SIG-M5 treated with dmso at 0.1 percent for 504 hours (cell line): ENCODE data around the gene ANXA3.
A peak's percentile ranks its signal among the peaks of the same experiment; 100 is the strongest.
"Not testable (repeated sequence)": the region's sequence is repeated elsewhere in the genome, so short reads cannot be mapped to it uniquely, and the experiment has no call there.

Experiments
- DNase-seq: peaks from one replicate; lab custom pipeline; 2025; ENCODE audit not compliant: unreplicated experiment; lab: John Stamatoyannopoulos, UW

ANXA3 gene

DNA sequence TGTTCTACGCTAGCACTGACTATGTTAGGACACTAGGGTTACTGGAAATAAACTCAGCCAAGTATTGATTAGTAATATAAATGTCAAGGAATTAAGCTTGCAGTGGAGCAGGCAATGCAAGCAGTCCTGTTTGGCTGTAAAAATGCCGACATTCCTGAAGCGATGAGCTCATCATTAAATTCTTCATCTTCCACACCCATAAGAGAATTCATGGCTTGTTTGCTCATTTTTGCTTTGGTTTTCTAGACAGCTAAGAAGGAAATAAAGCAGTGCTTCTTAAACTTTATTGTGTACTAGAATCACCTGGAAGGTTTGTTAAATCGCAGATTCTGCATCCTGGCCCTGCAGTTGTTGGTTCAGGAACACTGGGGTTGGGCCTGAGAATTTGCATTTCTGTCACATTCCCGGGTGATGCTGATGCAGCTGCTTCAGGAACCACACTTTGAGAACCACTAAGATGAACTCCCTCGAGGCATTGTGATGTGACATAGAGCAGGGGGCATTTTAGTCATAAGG is 17.8 kb downstream of the ANXA3 start:
- DNase-seq, result peak; percentile 16

DNA sequence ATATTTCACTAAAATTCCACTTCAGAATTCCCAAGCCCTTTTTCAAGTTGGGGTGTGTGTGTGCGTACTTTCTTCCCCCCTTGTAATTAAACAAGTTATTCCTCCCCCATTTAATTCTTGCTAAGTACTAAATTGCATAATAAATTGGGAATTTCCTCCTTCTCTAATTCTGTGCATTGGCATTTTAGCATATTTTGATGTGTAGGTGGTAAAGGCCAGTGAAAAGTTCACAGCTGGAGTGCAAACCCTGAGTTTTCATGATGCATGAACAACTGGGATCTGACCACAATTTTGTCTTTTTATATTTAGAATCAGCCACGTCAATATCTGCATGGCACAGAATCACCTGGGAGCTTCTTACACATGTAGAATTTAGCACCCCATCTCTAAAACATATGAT is 18.5 kb downstream of the ANXA3 start:
- no peak for DNase-seq

DNA sequence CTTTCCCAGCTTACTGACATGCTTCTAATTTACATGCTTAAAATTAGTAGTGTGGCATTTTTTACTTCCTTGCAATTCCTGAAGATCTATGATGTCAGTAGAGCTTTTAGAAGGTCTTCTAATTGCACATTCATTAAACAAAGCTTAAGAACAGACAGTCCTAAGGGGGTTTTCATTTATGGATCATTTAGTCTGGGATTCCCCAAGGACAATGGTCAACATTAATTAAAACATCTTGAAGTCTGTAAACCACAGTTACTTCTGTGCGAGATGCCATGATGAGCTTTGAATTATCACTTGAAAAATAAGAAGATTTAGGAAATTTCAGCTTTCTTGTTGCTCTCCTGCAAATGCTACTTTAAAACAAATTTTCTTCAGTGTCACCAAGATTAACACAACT is 20.2 kb downstream of the ANXA3 start:
- DNase-seq, result no peak

DNA sequence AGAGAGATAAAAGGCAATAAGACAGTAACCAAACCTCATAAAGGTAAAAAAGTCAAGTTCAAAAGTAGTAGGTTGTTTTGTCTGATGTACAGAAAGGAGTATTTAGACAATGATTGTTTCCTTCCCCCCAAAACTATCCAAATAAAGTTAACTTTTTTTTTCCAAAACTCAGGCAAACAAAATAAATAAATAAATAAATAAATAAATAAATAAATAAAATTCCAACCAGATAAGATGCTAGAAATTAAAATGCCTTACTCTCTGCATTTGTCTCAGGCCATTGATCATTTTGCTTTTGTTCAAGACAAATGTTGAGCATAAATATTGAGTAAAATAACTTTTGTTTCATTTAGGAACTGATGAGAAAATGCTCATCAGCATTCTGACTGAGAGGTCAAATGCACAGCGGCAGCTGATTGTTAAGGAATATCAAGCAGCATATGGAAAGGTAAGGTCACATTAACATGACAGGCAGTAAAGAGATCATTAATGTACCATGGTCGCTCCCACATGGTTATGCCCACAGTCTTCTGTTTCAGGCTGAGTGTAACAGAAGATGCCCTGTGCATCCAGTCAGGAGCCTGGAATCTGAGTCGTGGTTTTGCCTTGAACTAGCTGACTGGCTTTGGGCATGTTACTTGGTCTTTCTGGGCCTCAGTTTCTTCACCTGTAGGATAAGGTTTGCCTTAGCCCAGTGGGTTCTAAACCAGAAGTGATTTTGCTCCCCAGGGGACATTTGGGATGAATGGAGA is 27.3 kb downstream of the ANXA3 start:
- DNase-seq, result no peak

DNA sequence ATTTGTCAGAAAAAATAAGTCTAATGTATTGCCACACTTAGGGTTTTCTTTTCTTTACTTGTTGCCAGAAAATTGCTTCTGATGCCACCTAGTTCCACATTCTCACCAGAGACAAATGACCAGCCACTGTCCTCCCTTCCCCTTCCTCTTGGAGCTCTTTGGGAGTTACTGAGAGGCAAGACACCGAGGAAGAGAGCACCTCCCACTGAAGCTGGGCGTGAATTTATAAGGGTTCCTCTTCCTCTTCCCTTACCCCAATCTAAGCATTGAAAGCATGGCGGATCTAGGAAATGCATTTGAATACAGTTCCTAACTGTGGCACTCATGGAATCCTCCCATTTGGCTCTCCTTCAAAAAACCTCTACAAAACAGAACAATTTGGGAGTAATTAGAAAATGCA is 30.0 kb downstream of the ANXA3 start:
- DNase-seq, result no peak

DNA sequence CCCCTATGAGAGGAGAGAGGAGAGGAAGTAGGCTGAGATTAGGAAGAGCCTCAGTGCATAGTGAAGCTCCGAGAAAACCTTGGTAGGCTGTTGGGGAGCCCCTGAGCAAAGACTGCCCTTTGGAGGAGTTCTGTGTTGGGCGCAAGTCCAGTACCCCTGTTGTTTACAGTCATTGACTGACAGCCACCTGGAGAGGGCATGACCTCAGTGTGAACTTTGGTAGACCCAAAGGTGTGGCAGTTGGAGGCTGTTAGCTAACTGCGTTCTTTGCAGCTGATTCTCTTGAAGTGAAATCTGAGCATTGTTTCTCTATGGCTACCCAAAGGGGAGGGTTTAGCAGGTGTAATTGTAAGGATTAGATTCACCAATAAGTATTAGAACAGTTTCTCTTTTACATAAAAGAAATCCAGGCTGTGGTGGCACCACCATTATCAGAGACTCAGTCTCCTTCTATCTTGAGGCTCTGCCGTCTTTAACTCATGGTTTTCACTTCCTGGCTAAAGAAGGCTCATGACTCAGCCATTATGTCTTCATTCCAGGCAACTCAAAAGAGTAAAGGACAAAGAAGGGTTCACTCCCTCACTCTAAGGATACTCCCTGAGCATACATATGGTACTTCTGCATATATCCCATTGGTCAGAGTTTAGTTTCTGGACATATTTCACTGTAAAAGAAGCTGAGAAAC is 33.4 kb downstream of the ANXA3 start:
- no peak for DNase-seq

DNA sequence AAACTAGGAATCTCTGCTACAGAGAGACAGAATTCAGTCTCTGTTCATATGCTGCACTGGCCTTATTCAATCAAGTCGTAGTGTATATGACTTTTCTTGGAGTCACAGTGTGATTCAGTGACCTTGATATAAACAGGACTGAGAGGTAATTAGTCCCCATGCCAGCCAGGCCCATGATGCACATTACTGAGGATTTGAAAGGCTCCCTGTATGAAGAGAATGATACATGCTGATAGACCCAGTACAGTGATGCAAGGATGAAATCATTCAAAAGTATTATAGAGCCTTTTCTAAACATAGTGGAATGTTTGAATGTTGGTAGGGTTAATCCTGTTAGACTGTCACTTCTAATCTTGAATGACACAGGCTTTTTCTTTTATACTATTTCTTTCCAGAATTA is 34.1 kb downstream of the ANXA3 start:
- no peak for DNase-seq

DNA sequence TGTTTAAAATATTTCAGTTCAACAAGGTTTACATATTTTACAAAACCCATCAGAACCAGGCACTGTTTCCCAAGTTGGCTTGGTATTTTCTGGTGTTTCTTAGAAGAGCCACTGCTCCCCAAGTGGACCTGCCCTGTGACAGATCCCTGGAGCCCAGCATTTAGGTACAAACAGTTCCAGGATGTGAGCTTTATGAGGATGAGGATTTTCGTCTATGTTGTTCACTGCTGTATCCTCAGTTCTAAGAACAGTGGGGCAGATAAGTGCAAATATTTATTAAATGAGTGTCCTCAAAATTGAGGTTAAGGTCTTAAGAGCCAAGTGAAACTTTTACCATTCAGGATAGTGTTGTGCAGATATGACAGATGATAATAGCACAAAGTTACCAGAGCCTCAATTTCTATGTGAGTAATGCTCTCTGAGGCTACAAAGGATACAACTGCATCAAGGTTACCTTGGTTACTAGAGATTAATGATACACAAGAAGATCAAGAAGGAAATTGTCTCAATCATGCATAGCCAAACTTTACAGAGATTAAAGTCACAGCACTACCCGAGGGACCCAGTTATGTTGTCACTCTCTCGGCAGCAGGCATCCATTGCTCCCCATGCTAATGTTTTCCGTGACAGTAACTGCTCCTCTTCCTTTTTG is 37.5 kb downstream of the ANXA3 start:
- DNase-seq, result no peak

DNA sequence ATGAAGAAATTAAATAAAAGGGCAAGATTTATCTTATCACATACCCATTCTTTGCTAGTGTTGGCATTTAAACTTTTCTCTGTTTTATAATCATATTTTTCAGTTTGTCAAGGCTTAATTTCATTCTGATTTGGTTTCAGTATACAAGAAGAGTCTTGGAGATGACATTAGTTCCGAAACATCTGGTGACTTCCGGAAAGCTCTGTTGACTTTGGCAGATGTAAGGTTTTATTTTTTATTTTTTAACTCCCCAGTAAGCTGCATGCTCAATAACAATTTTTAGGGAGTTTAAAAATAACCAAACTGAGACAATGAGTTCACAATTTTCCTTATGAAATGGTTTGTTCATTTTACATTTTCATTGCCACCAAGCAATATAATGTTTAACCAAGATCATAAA is 39.8 kb downstream of the ANXA3 start:
- no peak for DNase-seq

DNA sequence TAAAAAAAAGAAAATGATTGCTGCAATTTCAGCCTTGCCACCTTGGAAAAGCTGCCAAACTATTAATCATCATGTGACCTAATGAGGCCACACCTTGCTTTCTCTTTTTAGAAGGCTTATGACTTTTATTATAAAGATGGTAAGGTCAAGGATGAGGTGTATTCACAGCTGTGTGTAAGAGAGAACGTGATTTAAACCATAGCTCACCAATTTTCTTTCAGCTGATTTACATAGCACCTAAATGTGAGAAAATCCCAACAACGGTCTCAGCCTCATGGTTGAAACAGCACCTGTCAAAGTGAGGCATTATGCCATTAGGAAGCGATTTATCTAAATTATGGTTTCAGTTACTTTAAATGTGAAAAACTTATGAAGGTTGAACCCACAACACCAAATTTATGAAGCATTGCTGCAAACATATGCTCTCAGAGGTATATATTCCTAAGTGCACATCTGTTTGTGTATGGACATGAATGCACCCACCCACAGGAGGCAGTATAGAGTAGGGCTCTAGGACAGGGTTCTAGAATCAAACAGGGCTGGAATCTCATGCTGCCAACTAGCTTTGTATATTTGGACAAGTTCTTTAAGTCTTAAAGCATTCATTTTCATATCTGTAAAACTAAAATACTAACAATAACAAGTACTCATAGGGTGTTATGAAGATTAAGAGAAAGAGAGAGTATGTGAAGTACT is 40.7 kb downstream of the ANXA3 start:
- peak; percentile 1 for DNase-seq

DNA sequence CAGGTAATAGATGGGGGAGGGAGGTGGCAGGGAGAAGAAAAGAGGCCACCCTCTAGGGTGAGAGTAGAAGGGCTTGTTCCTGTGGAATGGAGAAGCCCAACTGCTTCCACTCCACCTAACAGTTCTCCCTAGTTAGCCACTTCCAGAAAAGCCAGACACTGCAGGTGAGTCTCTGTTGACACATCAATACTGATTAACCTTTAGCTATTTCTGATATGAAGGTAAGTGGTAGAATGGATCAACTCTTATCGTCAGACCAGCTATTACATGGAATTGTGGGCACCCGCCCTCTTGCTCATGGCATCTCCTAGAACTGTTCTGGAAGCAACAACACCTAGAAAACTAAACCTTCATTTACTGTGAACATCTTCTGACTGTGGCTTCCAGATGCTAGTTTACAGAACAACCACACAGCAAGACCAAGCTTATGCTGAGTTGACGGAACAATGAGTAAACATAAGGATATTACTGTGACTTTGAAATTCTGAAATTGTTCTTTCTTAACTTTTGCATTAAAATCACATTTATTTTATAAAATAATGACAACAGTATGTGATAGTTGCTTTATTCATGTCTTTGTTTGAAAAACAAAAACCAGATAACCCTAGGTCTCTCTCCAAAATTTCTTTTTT is 44.7 kb downstream of the ANXA3 start:
- DNase-seq, result no peak

DNA sequence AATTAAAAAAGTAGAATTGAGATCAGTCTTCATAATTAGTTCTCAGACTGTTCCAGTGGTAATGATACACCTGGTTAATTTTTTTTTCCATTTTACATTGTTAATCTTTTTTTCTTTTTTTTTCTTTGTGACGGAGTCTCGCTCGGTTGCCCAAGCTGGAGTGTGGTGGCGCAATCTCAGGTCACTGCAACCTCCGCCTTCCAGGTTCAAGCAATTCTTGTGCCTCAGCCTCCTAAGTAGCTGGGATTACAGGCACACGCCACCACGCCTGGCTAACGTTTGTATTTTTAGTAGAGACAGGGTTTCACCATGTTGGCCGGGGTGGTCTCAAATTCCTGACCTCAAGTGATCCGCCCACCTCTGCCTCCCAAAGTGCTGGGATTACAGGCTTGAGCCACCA is 46.9 kb downstream of the ANXA3 start:
- not testable (repeated sequence) for DNase-seq

DNA sequence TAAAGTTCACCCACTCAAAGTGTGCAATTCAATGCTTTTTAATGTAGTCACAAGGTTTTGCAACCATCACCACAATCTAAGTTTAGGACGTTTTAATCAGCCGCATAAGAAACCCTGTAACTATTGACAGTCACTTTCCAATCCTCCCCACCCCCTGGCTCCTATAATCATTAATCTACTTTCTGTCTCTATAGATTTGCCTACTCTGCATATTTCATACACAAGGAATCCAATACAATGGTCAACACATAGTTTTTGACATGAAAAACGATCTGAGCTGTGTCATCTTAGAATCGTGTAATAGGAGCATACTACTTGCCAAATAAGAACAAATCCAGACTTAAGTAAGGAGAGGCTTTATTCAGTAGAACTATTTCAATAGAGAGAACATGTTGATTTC is 47.6 kb downstream of the ANXA3 start:
- DNase-seq, result no peak

DNA sequence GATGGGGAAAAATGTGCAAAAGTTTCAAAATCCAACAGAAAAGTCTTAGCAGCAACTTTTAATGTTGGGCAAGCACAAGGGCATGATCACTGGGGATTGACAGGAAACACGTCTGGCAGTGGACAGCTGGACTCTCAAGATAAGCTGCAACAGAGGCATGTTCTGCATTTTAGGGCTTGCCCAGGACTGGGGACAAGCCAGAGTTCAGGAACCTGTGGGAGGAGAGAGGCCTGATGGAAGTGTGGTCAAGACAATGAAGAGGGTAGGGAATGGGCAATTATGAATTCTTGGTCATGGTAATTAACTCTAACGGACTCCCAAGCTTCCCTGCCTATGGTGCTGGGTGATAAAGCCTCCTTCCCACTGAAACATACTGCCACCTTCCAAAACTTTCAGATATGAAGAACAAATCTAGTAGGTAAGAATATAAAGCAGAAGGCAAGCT is 48.4 kb downstream of the ANXA3 start:
- DNase-seq, result no peak

DNA sequence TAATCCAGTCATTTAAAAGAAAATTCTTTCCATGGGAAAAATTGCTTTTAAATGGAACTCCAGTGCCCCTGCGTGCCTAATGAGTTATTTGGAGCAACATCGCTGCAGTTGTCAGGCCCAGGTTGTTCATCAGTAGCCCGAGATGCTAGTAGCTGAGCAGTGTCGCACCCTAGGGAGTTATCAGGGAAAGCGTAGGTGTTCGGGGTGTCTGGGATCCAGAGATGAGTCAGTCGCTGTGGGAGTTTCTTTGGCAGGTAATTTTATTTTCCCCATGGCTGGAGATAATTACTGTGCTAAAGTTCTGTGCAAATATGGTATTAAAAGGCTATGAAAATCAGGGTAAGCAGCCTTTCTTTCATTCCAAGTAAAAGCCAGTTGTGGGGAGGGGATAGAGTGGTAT is 49.4 kb downstream of the ANXA3 start:
- no peak for DNase-seq

DNA sequence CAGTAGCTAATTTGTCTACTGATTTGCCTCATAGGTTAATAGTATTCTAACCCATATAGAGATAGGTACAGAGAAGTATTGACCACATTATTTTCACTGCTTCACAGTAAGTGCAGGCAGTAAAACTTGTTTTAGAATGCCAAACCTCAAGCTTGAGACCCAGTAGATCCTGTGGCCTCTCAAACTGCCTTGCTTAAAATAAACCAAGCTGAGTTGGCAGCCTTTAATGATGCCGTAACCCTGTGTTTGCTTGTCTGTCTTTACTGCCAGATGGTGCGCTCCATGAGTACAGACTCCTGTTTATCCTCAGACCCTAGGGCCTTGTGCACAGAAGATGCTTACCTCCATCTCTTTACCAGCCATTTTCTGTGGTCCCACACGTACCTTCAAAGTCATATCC is 50.8 kb downstream of the ANXA3 start:
- no peak for DNase-seq

DNA sequence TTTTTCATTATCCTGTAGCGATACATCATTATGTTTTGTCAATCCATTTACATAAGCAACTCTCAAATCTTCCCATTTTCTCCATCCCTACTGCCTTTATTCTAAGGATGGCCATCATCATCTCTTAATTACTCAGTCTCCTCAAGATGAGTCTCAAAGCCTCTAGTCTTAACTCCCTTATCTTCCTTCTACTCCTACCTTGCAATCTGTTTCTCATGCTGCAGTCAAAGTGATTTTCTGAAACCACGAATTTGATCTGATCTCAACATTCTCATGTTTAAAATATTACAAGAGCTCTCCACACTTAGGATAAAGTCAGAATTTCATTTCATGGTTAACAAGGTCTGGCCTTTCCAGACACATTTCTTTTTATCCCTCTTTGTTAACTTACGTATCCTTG is 51.8 kb downstream of the ANXA3 start:
- no peak for DNase-seq

DNA sequence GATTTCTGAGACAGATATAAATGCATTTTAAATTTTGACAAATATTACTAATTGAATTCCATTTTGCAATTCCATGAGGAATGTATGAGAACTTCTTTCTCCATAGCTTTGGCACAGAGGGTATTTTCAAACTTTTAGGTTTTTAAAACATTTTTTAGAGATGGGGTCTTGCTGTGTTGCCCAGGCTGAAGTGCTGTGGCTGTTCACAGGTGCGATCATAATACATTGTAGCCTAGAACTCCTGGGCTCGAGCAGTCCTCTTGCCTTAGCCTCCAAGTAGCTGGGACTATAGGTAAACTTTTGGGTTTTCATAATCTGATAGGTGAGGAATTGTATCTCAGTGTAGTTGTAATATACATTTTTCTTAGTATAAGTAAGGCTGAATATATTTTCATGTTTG is 53.4 kb downstream of the ANXA3 start:
- DNase-seq, result no peak

DNA sequence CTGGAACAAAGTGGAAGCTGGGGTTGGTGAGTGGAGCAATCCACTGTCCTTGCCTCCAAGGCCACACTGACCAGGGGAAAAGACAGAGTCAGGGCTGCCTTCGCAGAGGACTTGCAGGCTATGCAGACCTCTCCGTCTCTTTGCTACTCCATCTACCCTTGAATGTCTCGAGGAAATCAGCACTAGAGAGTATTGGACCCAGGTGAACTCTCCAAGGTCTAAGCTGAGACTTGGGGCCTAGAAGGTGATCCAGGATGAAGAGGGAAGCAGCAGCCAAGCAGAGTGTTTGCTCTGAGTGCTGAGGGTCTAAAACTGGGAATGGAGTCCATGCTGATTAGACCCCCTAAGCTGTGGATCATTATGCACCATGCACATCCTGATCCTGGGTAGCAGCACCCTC is 54.5 kb downstream of the ANXA3 start:
- DNase-seq, result no peak

DNA sequence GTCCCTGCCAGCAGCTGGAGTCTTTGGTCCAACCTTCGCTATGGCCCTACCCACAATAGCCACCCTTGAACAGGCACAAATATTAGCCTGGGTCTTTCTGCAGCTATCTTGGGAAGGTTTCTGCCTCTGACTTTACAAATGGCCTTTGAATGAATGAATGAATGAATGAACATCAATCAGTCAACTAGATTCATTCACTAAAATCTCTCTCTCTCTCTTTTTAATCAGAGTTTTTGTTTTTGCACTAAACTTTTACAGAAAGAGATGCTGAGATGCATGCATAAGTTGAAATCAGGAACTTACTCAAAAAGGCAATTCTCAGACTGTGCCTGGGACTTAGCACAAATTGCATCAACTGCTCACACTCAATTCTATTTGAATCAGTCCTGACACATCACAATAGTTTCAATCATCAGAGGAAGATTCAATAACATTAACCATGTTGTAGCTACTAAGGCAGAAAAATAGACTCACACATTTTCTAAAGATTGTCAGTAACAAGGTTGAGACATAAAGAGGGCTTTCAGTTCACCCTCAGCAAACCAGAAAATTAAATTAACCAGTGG is 55.0 kb downstream of the ANXA3 start:
- no peak for DNase-seq

DNA sequence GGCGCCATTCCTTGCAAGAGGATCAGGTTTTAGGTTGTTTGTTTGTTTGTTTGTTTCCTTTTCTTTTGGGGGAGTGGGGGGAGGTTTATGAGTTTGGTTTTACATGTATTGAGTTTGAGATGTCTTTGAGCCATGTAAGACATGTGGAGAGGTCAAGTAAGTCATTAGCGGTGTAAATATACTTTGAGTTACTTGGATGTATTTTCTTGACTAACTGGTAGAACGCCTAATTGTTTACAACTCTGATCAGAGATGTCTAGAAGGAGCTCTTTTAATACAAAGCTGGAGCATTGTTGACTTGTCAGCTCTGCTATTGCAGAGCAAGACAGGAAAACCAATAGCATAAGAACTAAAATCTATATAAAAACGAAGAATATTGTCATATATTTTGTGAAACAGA is 57.1 kb downstream of the ANXA3 start:
- no peak for DNase-seq
